ELR (cell line): ENCODE data around the gene ZNF189.

Experiments used
- DNase-seq: peaks from one replicate; pipeline ENCODE4 v3.0.0-alpha.2; 2015; ENCODE audit warnings: low read depth

Gene ZNF189

GRCh38 chr9:101453776-101454570, 55.3 kb downstream of the ZNF189 start:
- DNase-seq: no peak

- DNase-seq: no peak
Observed at GRCh38 chr9:101455656-101456240, 57.1 kb downstream of the ZNF189 start.

- DNase-seq: no peak
Observed at GRCh38 chr9:101457003-101457402, 58.4 kb downstream of the ZNF189 start.

- peak; percentile 88 for DNase-seq
Observed at GRCh38 chr9:101458963-101459631, 60.4 kb downstream of the ZNF189 start.
